Parathyroid adenoma (tissue), 2 donors: ENCODE measurements around the gene KRTAP10-8.
"Not testable (repeated sequence)": the region's sequence is repeated elsewhere in the genome, so short reads cannot be mapped to it uniquely, and the experiment has no call there.

Experiments used
- H2AFZ ChIP-seq: fragments of 300-600 bp; sonication (generic); one replicate; pipeline ENCODE4 v1.7.0; 2017; ENCODE audit warnings: antibody characterized with exemption, mild to moderate bottlenecking
- H3K27ac ChIP-seq: fragments of 300-600 bp; sonication (generic); one replicate; pipeline ENCODE4 v1.7.0; 2017
- H3K27me3 ChIP-seq: fragments of 300-600 bp; sonication (generic); one replicate; pipeline ENCODE4 v1.7.0; 2017; ENCODE audit warnings: low read length; ENCODE audit not compliant: control insufficient read depth, insufficient read depth
- H3K36me3 ChIP-seq: fragments of 300-600 bp; sonication (generic); one replicate; pipeline ENCODE4 v1.7.0; 2017; ENCODE audit warnings: low read length; ENCODE audit not compliant: control insufficient read depth, insufficient read depth
- H3K4me1 ChIP-seq: fragments of 300-600 bp; sonication (generic); one replicate; pipeline ENCODE4 v1.7.0; 2017; ENCODE audit warnings: control low read depth
- H3K4me2 ChIP-seq: fragments of 300-600 bp; sonication (generic); one replicate; pipeline ENCODE4 v1.7.0; 2017; ENCODE audit warnings: low read length
- H3K4me3 ChIP-seq: fragments of 300-600 bp; sonication (generic); one replicate; pipeline ENCODE4 v1.7.0; 2017; ENCODE audit warnings: low read depth, low read length
- H3K79me2 ChIP-seq: fragments of 300-600 bp; sonication (generic); one replicate; pipeline ENCODE4 v1.7.0; 2017; ENCODE audit warnings: control low read depth
- H3K9ac ChIP-seq: fragments of 300-600 bp; sonication (generic); one replicate; pipeline ENCODE4 v1.7.0; 2017; ENCODE audit warnings: mild to moderate bottlenecking
- H3K9me3 ChIP-seq: fragments of 300-600 bp; sonication (generic); one replicate; pipeline ENCODE4 v1.7.0; 2017; ENCODE audit warnings: low read length; ENCODE audit not compliant: control insufficient read depth
- TF ChIP-seq, protein P1 (sequence below): fragments of 300-600 bp; sonication (generic); IDR thresholded peaks from one replicate; pipeline ENCODE4 v1.7.0; 2017; ENCODE audit warnings: antibody characterized with exemption, mild to moderate bottlenecking
- donor health status: primary hyperparathyroidism.

KRTAP10-8 gene

GRCh38 chr21:44589586-44590305 is 22.1 kb upstream of the KRTAP10-8 start:
- Histone ChIP-seq H3K36me3 (no peaks in the 10 kb centered on the region), H3K4me2 (no peak overlapping the region), H3K4me3 (no peak overlapping the region), H2AFZ (no peak overlapping the region), H3K27me3 (no peaks in the 10 kb centered on the region), H3K9me3 (no peaks in the 10 kb centered on the region), H3K79me2 (no peaks in the 10 kb centered on the region), H3K27ac (no peak overlapping the region), H3K4me1 (no peaks in the 10 kb centered on the region), H3K9ac (no peak overlapping the region)
- TF ChIP-seq, protein P1, sequence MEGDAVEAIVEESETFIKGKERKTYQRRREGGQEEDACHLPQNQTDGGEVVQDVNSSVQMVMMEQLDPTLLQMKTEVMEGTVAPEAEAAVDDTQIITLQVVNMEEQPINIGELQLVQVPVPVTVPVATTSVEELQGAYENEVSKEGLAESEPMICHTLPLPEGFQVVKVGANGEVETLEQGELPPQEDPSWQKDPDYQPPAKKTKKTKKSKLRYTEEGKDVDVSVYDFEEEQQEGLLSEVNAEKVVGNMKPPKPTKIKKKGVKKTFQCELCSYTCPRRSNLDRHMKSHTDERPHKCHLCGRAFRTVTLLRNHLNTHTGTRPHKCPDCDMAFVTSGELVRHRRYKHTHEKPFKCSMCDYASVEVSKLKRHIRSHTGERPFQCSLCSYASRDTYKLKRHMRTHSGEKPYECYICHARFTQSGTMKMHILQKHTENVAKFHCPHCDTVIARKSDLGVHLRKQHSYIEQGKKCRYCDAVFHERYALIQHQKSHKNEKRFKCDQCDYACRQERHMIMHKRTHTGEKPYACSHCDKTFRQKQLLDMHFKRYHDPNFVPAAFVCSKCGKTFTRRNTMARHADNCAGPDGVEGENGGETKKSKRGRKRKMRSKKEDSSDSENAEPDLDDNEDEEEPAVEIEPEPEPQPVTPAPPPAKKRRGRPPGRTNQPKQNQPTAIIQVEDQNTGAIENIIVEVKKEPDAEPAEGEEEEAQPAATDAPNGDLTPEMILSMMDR: no peak

- no peak overlapping the region for H3K27ac ChIP-seq
Observed at GRCh38 chr21:44590311-44590721, 21.6 kb upstream of the KRTAP10-8 start.

GRCh38 chr21:44590897-44591800 is 20.7 kb upstream of the KRTAP10-8 start:
- not testable (repeated sequence) for H3K4me3 ChIP-seq, H3K4me1 ChIP-seq, H3K9ac ChIP-seq, H2AFZ ChIP-seq, H3K9me3 ChIP-seq, H3K27me3 ChIP-seq, H3K27ac ChIP-seq, H3K4me2 ChIP-seq, H3K36me3 ChIP-seq, H3K79me2 ChIP-seq

More at GRCh38 chr21:44590311-44590721, 21.6 kb upstream of the KRTAP10-8 start:
- Histone ChIP-seq H3K36me3 (no peaks in the 10 kb centered on the region), H3K4me3 (no peak overlapping the region), H3K79me2 (no peaks in the 10 kb centered on the region), H3K9me3 (no peaks in the 10 kb centered on the region), H3K4me1 (no peaks in the 10 kb centered on the region), H3K4me2 (no peak overlapping the region), H3K27me3 (no peaks in the 10 kb centered on the region), H3K9ac (no peak overlapping the region), H2AFZ (no peak overlapping the region)
- TF ChIP-seq, protein P1: no peak

- H3K9me3 ChIP-seq, H2AFZ ChIP-seq, H3K4me1 ChIP-seq, H3K79me2 ChIP-seq, H3K9ac ChIP-seq, H3K4me2 ChIP-seq, H3K27me3 ChIP-seq, H3K27ac ChIP-seq, H3K36me3 ChIP-seq, H3K4me3 ChIP-seq: not testable (repeated sequence)
Observed at GRCh38 chr21:44591801-44592130, 20.1 kb upstream of the KRTAP10-8 start.

- H3K27me3 ChIP-seq: no peaks in the 10 kb centered on the region
- H3K36me3 ChIP-seq: no peaks in the 10 kb centered on the region
- H3K4me2 ChIP-seq: no peak within 1 kb of the TSS
- no peaks in the 10 kb centered on the region for H3K79me2 ChIP-seq
- H3K9ac ChIP-seq: no peak within 1 kb of the TSS
- no peaks in the 10 kb centered on the region for H3K9me3 ChIP-seq
- TF ChIP-seq, protein P1: no peak
- H3K4me3 ChIP-seq: no peak within 1 kb of the TSS
- H3K4me1 ChIP-seq: no peaks in the 10 kb centered on the region
- no peak within 1 kb of the TSS for H3K27ac ChIP-seq
- H2AFZ ChIP-seq: no peak within 1 kb of the TSS
Observed at GRCh38 chr21:44592446-44593311, 19.2 kb upstream of the KRTAP10-8 start, which contains the start of gene KRTAP10-6. Gene KRTAP10-6, minus strand, starts transcription at chr21:44592505. Its CDS starts 21 bp downstream, at chr21:44592484.
